ENCODE results near the gene TMUB1. TPM values are rescaled to one million over a fixed set of nuclear protein-coding genes. Genes with fewer than 3 reads are reported as not detected.

The TMUB1 gene
- total and polyA plus RNA-seq, 7 experiments from 2014 or later = 36.0 to 61.2 (median 42.2) TPM

- no peak overlapping the region for H3K27ac ChIP-seq (ENCODE audit: low read depth, low read length)
- Mint-ChIP-seq H3K27ac (no peak overlapping the region), H3K27me3 (no peaks in the 10 kb centered on the region), H3K9me3 (no peaks in the 10 kb centered on the region), H3K4me3 (no peak overlapping the region), H3K4me1 (no peaks in the 10 kb centered on the region), H3K36me3 (peaks cover 0 to 18% (median 0%) of the 10 kb centered on the region in 5 donors)
- intact Hi-C loops (cut with micrococcal nuclease) = no loop called here
- no peaks in the 10 kb centered on the region for H3K27me3 ChIP-seq (ENCODE audit: control insufficient read depth in 2 of 2, insufficient read depth in 2 of 2, low read length in 2 of 2)
- ChIA-PET POLR2A (interaction anchor here (0.6 to 0.8 kb wide), 2 partner anchors 674 to 725 kb away, joined by 3 to 4 read pairs; no protein-coding TSS in a partner anchor), CTCF (no interaction called here)
- ATAC-seq (no peak), DNase-seq (no peak)
- H3K36me3 ChIP-seq (ENCODE audit: control insufficient read depth in 2 of 3, insufficient read depth in 3 of 3, low read length in 3 of 3) = peaks cover 0 to 44% (median 0%) of the 10 kb centered on the region in 3 experiments
- no peaks in the 10 kb centered on the region for H3K4me1 ChIP-seq (ENCODE audit: control insufficient read depth in 2 of 2, insufficient read depth in 2 of 2, low read length in 2 of 2)
- H3K9me3 ChIP-seq (ENCODE audit: control insufficient read depth in 2 of 3, low read length in 3 of 3) = no peaks in the 10 kb centered on the region
- no peak overlapping the region for H3K4me3 ChIP-seq (ENCODE audit: low read length)
Measured at GRCh38 chr7:151129117-151129959, 46.0 kb upstream of the TMUB1 start.

- DNase-seq (no peak), ATAC-seq (no peak)
- Histone ChIP-seq H3K36me3 (ENCODE audit: control insufficient read depth in 2 of 3, insufficient read depth in 3 of 3, low read length in 3 of 3) (peaks cover 0 to 40% (median 0%) of the 10 kb centered on the region in 3 experiments), H3K4me1 (ENCODE audit: control insufficient read depth in 2 of 2, insufficient read depth in 2 of 2, low read length in 2 of 2) (no peaks in the 10 kb centered on the region), H3K27me3 (ENCODE audit: control insufficient read depth in 2 of 2, insufficient read depth in 2 of 2, low read length in 2 of 2) (no peaks in the 10 kb centered on the region), H3K27ac (ENCODE audit: low read depth, low read length) (no peak overlapping the region), H3K9me3 (ENCODE audit: control insufficient read depth in 2 of 3, low read length in 3 of 3) (no peaks in the 10 kb centered on the region), H3K4me3 (ENCODE audit: low read length) (no peak overlapping the region)
- no peak overlapping the region for H3K27ac Mint-ChIP-seq
- peaks cover 0 to 6% (median 4%) of the 10 kb centered on the region in 7 donors for H3K4me1 Mint-ChIP-seq
- intact Hi-C loops (cut with micrococcal nuclease) = no loop called here
- H3K4me3 Mint-ChIP-seq = no peak overlapping the region
- H3K27me3 Mint-ChIP-seq = no peaks in the 10 kb centered on the region
- no peaks in the 10 kb centered on the region for H3K9me3 Mint-ChIP-seq
- POLR2A ChIA-PET = interaction anchor here (0.8 kb wide), 1 partner anchor 725 kb away, joined by 3 read pairs; no protein-coding TSS in a partner anchor
- CTCF ChIA-PET = no interaction called here
- H3K36me3 Mint-ChIP-seq = peaks cover 0 to 18% (median 5%) of the 10 kb centered on the region in 5 donors
Measured at GRCh38 chr7:151128716-151129115, 45.4 kb upstream of the TMUB1 start.

- H3K36me3 Mint-ChIP-seq = peaks cover 0 to 18% (median 5%) of the 10 kb centered on the region in 5 donors
- POLR2A ChIA-PET = interaction anchor here (0.6 kb wide), 1 partner anchor 25 kb away, joined by 3 read pairs; no protein-coding TSS in a partner anchor
- H3K36me3 ChIP-seq (ENCODE audit: control insufficient read depth in 2 of 3, insufficient read depth in 3 of 3, low read length in 3 of 3) = peaks cover 0 to 41% (median 0%) of the 10 kb centered on the region in 3 experiments
Measured at GRCh38 chr7:151128144-151128543, 44.9 kb upstream of the TMUB1 start.

GRCh38 chr7:151126491-151127137, 43.3 kb upstream of the TMUB1 start:
- ATAC-seq (no peak), DNase-seq (no peak)
- Histone ChIP-seq H3K27ac (ENCODE audit: low read depth, low read length) (no peak overlapping the region), H3K4me3 (ENCODE audit: low read length) (no peak overlapping the region), H3K9me3 (ENCODE audit: control insufficient read depth in 2 of 3, low read length in 3 of 3) (no peaks in the 10 kb centered on the region), H3K4me1 (ENCODE audit: control insufficient read depth in 2 of 2, insufficient read depth in 2 of 2, low read length in 2 of 2) (no peaks in the 10 kb centered on the region), H3K36me3 (ENCODE audit: control insufficient read depth in 2 of 3, insufficient read depth in 3 of 3, low read length in 3 of 3) (peaks cover 0 to 40% (median 0%) of the 10 kb centered on the region in 3 experiments), H3K27me3 (ENCODE audit: control insufficient read depth in 2 of 2, insufficient read depth in 2 of 2, low read length in 2 of 2) (no peaks in the 10 kb centered on the region)
- CTCF ChIA-PET = no interaction called here
- H3K27ac Mint-ChIP-seq = no peak overlapping the region
- no peak overlapping the region for H3K4me3 Mint-ChIP-seq
- POLR2A ChIA-PET = no interaction called here
- peaks cover 0 to 17% (median 5%) of the 10 kb centered on the region in 5 donors for H3K36me3 Mint-ChIP-seq
- intact Hi-C loops (cut with micrococcal nuclease) = no loop called here
- no peaks in the 10 kb centered on the region for H3K27me3 Mint-ChIP-seq
- H3K4me1 Mint-ChIP-seq = peaks cover 0 to 8% (median 5%) of the 10 kb centered on the region in 7 donors
- no peaks in the 10 kb centered on the region for H3K9me3 Mint-ChIP-seq

More at GRCh38 chr7:151128144-151128543, 44.9 kb upstream of the TMUB1 start:
- Mint-ChIP-seq H3K4me1 (peaks cover 0 to 8% (median 5%) of the 10 kb centered on the region in 7 donors), H3K9me3 (no peaks in the 10 kb centered on the region), H3K27ac (no peak overlapping the region), H3K27me3 (no peaks in the 10 kb centered on the region), H3K4me3 (no peak overlapping the region)
- no peaks in the 10 kb centered on the region for H3K4me1 ChIP-seq (ENCODE audit: control insufficient read depth in 2 of 2, insufficient read depth in 2 of 2, low read length in 2 of 2)
- no peaks in the 10 kb centered on the region for H3K9me3 ChIP-seq (ENCODE audit: control insufficient read depth in 2 of 3, low read length in 3 of 3)
- no peaks in the 10 kb centered on the region for H3K27me3 ChIP-seq (ENCODE audit: control insufficient read depth in 2 of 2, insufficient read depth in 2 of 2, low read length in 2 of 2)
- H3K27ac ChIP-seq (ENCODE audit: low read depth, low read length) = no peak overlapping the region
- no peak for DNase-seq
- intact Hi-C loops (cut with micrococcal nuclease) = no loop called here
- H3K4me3 ChIP-seq (ENCODE audit: low read length) = no peak overlapping the region
- CTCF ChIA-PET = no interaction called here
- no peak for ATAC-seq

GRCh38 chr7:151125846-151126481, 42.7 kb upstream of the TMUB1 start:
- Histone ChIP-seq H3K9me3 (ENCODE audit: control insufficient read depth in 2 of 3, low read length in 3 of 3) (no peaks in the 10 kb centered on the region), H3K4me1 (ENCODE audit: control insufficient read depth in 2 of 2, insufficient read depth in 2 of 2, low read length in 2 of 2) (no peaks in the 10 kb centered on the region), H3K4me3 (ENCODE audit: low read length) (no peak overlapping the region), H3K36me3 (ENCODE audit: control insufficient read depth in 2 of 3, insufficient read depth in 3 of 3, low read length in 3 of 3) (peaks cover 0 to 40% (median 0%) of the 10 kb centered on the region in 3 experiments), H3K27ac (ENCODE audit: low read depth, low read length) (no peak overlapping the region), H3K27me3 (ENCODE audit: control insufficient read depth in 2 of 2, insufficient read depth in 2 of 2, low read length in 2 of 2) (no peaks in the 10 kb centered on the region)
- ChIA-PET CTCF (no interaction called here), POLR2A (no interaction called here)
- ATAC-seq = no peak
- no peak overlapping the region for H3K27ac Mint-ChIP-seq
- no peaks in the 10 kb centered on the region for H3K27me3 Mint-ChIP-seq
- no peak for DNase-seq
- peak overlapping the region in 1 of 10 donors; percentile 28 for H3K4me3 Mint-ChIP-seq
- H3K36me3 Mint-ChIP-seq = peaks cover 0 to 16% (median 7%) of the 10 kb centered on the region in 5 donors
- intact Hi-C loops (cut with micrococcal nuclease) = no loop called here
- no peaks in the 10 kb centered on the region for H3K9me3 Mint-ChIP-seq
- H3K4me1 Mint-ChIP-seq = peaks cover 0 to 8% (median 6%) of the 10 kb centered on the region in 7 donors

- peak overlapping the region in 1 of 10 donors; percentile 28 for H3K4me3 Mint-ChIP-seq
- H3K36me3 ChIP-seq (ENCODE audit: control insufficient read depth in 2 of 3, insufficient read depth in 3 of 3, low read length in 3 of 3) = peaks cover 0 to 40% (median 0%) of the 10 kb centered on the region in 3 experiments
- intact Hi-C loops (cut with micrococcal nuclease) = no loop called here
- no peaks in the 10 kb centered on the region for H3K4me1 ChIP-seq (ENCODE audit: control insufficient read depth in 2 of 2, insufficient read depth in 2 of 2, low read length in 2 of 2)
- no peaks in the 10 kb centered on the region for H3K27me3 ChIP-seq (ENCODE audit: control insufficient read depth in 2 of 2, insufficient read depth in 2 of 2, low read length in 2 of 2)
- H3K27me3 Mint-ChIP-seq = no peaks in the 10 kb centered on the region
- H3K4me3 ChIP-seq (ENCODE audit: low read length) = no peak overlapping the region
- ChIA-PET POLR2A (no interaction called here), CTCF (no interaction called here)
- H3K9me3 ChIP-seq (ENCODE audit: control insufficient read depth in 2 of 3, low read length in 3 of 3) = no peaks in the 10 kb centered on the region
- no peak overlapping the region for H3K27ac ChIP-seq (ENCODE audit: low read depth, low read length)
- no peak for ATAC-seq
- H3K36me3 Mint-ChIP-seq = peaks cover 0 to 17% (median 7%) of the 10 kb centered on the region in 5 donors
- H3K9me3 Mint-ChIP-seq = no peaks in the 10 kb centered on the region
- no peak overlapping the region for H3K27ac Mint-ChIP-seq
- no peak for DNase-seq
- peaks cover 0 to 8% (median 6%) of the 10 kb centered on the region in 7 donors for H3K4me1 Mint-ChIP-seq
Measured at GRCh38 chr7:151125470-151125845, 42.2 kb upstream of the TMUB1 start.
